Skeletal muscle tissue (tissue), 2 donors: Measurements from ENCODE around the gene TBX10. TPM values are rescaled to one million over a fixed set of nuclear protein-coding genes. Genes with fewer than 3 reads are reported as not detected.

Experiments used
- small RNA-seq: library from RNA; depleted of rRNA; stranded (forward); fragments of <200 nt; gene quantifications from one replicate; pipeline ENCODE3, GENCODE V24; 2014
- total RNA-seq: library from RNA; depleted of rRNA; stranded (reverse); fragments of >200 nt; gene quantifications from one replicate; pipeline ENCODE4 v1.2.3, GENCODE V29; 2014

TBX10 gene
- total RNA-seq, 1 donor from 2014 or later: not detected

Small RNA genes within 50 kb of the gene (small RNA-seq; reads per million reads assigned to genes)
- gene AP003385.3 (not detected), gene RPL37P2 (0.07 reads per million)

Other genes with a start within 250 kb of the TBX10 start
- 2.6 TPM for gene RAD9A, start 247.8 kb downstream of the TBX10 start, total RNA-seq
- gene PPP1CA, start 237.9 kb downstream of the TBX10 start, total RNA-seq: 163 TPM
- 1.0 TPM for gene TBC1D10C, start 235.7 kb downstream of the TBX10 start, total RNA-seq
- 17.2 TPM for gene CARNS1, start 224.1 kb downstream of the TBX10 start, total RNA-seq
- 23.5 TPM for gene RPS6KB2, start 211.3 kb downstream of the TBX10 start, total RNA-seq
- gene PTPRCAP, start 202.1 kb downstream of the TBX10 start, total RNA-seq: not detected
- 34.4 TPM for gene CORO1B, start 196.3 kb downstream of the TBX10 start, total RNA-seq
- not detected for gene GPR152, start 187.0 kb downstream of the TBX10 start, total RNA-seq
- gene CABP4, start 184.4 kb downstream of the TBX10 start, total RNA-seq: 0.52 TPM
- gene TMEM134, start 170.5 kb downstream of the TBX10 start, total RNA-seq: 17.2 TPM
- 84.5 TPM for gene AIP, start 156.7 kb downstream of the TBX10 start, total RNA-seq
- gene PITPNM1, start 134.4 kb downstream of the TBX10 start, total RNA-seq: 5.7 TPM
- 2.6 TPM for gene CDK2AP2, start 131.6 kb downstream of the TBX10 start, total RNA-seq
- not detected for gene CABP2, start 116.3 kb downstream of the TBX10 start, total RNA-seq
- gene GSTP1, start 56.0 kb downstream of the TBX10 start, total RNA-seq: 293 TPM
- gene NDUFV1, start 32.8 kb downstream of the TBX10 start, total RNA-seq: 178 TPM
- gene NUDT8, start 9.8 kb downstream of the TBX10 start, total RNA-seq: 5.2 TPM
- not detected for gene ACY3, start 11.0 kb upstream of the TBX10 start, total RNA-seq
- not detected for gene ALDH3B2, start 34.9 kb upstream of the TBX10 start, total RNA-seq